Stimulated activated CD8-positive, alpha-beta memory T cell treated with anti-CD3 and anti-CD28 coated beads, Interleukin-12 subunit alpha, Interleukin-12 subunit beta, amount 100 ng/mL, for 24 hours (primary cell): ENCODE data around the gene OR2T27.
"Not testable (repeated sequence)": the region's sequence is repeated elsewhere in the genome, so short reads cannot be mapped to it uniquely, and the experiment has no call there.

Experiments
- DNase-seq: peaks from one replicate; pipeline ENCODE4 v3.0.0-alpha.2; 2020; ENCODE audit errors: extremely low read depth

Gene OR2T27

DNA sequence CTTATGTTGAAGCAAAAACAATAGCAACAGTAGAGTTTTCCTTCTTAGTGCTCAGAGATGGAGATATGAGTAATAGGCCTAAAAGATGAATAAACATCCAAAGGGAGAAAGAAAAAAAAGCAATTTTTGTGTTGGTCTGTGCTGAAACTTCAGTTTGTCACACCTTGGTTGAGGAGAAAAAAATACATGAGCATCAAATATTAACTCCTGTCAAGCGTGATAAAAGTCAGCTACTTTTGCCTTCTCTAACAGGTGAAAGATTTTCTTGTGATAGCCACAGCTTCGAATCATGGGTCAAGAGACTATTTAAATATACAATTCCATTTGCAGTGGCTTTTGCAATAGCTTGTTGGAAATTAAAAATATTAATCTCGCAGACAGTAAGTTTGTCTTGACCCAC, 14.4 kb downstream of the OR2T27 start:
- not testable (repeated sequence) for DNase-seq

DNA sequence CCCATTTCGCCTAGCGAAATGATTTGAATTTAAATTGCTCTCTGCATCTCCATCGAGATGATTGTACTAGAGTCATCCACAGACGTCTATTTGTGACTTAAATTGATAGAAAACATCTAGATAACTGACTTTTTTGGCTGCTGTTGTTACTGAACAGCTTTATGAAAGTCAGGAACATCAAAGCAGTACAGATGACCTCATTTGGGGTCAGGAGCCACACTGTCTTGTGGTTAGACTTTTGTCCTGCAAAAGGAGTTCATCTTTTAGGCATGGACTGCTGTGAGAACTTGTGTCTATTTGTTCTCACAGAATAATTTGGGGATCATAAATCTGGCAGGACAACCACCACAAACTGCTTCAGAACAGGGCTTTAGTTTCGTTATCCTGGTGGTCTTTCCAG, 15.7 kb downstream of the OR2T27 start:
- DNase-seq: not testable (repeated sequence)

DNA sequence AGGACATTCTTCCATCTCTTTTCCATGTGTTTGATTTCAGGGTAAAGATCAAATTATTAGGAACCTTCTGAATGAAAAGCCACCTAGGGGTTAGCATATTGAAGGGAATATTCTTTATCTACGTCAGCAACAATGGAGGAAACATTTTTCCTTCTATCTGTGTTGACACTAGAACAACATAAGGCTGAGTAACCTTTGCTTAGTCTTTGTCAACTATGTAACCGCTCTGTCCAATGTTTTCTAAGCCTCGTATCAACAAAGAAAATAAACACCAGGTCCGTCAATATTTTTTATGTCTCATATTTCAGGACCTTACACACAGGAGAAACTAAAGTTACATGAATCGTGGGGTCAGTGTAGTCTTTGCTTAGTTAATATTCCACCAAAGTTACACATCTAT, 18.7 kb downstream of the OR2T27 start:
- DNase-seq: not testable (repeated sequence)

DNA sequence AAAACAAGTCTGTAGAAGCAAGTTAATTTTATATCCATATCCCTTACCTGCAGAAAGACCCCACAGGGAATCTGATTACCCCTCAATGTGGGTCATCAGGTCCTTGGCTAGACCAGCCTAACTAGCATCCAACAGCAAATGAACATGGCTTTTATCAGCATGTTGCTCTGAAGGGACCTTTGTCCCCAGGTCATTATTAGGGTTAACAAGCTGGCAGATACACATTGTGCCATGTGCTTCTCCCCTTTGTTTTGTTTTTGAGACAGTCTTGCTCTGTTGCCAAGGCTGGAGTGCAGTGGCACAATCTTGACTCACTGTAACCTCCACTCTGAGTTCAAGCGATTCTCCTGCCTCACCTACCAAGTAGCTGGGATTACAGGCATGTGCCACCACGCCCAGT, 20.3 kb downstream of the OR2T27 start, which contains the start of gene OR2T11:
Gene OR2T11, minus strand, starts transcription at position 101 of the 400 bp plus-strand sequence. CDS start 7,963 bp downstream, outside the sequence.
- DNase-seq: not testable (repeated sequence)

DNA sequence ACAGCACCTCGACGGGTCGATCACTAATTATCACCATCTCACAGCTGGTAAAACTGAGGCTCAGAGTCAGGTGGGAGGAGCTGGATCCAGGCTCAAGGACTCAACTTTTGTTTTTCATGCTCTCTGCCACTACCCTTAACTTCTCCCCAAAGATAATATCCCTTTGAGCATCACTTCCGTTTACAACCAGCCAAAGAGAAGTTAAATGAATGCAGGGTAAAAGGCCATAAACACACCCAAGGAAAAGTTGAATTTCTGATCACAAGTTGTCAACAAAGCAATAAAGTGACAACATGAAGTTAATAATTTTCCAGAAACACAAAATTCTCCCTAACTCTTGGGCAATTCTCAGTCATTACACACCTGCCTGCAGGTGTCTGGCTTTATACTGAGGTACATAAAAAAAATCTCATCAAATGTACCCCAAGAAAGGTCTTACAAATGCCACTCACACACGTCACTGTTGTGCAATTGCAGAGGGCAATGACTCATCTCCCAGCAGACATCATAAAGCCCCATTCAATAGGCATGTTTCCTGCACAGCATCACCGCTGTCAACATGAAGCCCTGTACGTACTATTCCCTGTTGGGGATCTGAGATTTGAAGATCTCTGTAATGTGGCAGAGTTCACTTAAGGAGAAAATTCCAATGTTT, 23.8 kb downstream of the OR2T27 start:
- DNase-seq: no peak

DNA sequence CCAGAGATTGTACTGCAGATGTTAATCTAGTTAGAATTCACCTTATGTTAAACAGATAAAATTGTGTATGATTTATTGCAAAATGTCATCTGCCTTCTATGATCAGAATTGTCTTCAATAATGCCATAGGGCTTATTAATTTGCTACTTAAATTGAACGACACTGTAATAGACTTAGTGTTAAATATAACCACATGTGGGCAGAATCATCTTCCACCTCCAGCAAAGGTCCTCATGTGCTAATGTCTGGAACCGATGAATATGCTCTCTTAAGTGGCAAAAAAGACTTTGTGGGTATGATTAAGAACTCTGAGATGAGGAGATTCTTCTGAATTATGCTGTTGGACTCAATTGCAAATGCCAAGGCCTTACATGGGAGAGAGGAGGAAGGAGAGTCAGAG, 24.8 kb downstream of the OR2T27 start:
- no peak for DNase-seq

DNA sequence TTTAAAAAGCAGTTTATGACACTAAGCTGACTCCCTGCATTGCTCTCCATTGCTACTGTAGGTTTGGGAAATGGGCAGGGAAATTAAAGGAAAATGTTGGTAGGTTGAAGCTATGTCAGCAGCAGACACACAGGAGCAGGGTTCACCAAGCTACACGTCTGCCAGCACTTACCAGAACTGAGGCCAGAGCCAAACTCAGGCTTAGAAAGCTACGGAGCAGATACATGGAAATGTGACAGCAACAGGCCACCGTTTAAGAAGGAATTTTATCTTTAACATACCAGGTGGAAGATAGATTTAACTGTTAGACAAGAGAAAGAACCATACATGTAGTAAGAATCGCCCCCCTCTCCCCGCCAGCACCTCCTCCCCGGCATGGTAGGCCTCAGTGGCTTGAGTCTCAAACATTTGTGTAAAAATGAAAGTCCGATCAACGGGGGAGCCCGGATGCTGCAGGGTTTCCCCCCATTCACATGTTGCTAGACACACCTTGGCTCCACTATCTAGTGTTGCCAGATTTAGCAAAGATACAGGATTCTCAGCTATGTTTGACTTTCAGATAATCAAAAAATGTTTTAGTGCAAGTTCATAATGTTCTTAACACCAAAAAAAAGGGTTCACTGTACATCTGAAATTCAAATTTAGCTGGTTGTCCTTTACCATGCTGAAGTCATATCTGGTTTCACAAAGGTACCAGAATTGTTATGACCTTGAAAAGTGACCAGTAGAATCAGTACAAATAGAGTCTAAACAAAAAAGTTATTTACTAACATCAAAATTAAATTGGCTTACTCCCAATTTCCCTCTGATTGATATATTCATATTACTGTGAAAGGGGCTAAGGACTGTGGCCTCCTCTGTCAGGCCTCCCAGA, 27.1 kb downstream of the OR2T27 start:
- no peak for DNase-seq

DNA sequence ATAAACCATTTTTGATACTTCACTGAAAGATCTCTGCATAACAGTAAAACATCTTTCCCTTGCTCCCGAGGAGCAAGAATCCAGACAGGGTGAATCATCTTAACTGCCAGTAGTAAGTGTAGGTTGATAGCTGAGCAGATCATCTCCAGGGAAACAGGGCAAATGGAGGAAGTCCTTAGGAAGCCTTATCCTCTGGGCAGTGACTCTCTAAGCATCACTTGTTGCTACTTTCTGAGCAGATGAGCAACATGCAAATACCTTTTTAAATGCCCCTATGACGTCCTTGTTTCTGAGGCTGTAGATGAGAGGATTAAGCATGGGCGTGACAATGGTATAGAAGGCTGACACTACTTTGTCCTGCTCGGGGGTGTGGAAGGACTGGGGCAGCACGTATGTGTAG, 29.4 kb downstream of the OR2T27 start:
- no peak for DNase-seq

DNA sequence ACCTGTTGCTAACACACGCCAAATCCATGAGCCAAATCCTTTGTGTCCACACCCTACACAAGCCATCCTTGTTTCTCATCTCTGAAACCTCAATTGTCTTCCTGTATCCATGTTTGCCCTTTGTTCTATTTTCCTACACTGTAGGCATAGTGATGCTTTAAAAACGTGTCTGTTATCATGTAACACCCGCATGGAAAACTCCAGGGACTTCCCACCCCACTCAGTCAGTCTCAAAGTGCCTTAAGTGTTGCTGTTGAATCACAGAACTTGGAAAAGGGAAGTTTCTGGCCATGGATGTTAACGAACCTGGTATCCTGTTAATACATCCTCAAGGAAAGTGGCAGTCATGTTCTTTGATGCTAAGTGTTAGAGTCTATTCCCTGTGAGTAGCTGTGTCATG, 30.2 kb downstream of the OR2T27 start:
- DNase-seq: no peak

DNA sequence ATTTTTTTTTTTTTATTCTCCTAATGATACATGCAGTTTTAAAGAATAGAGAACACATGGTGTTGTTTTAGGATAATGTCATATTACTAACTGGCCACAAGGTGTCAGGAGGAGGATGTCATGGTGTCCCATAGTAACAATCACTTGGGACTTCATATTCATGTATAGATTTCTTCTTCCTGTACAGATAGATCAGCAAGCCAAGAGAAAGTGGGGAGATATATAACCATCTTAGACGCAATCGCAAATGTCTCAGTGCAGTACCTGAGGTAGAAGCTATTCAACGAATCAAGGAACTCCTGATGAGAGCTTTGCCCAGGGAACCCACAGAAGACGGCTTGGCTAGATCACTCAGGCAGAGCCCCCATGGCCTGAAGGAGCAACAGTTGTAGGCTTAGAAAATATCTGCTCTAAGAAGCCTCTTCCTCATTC, 32.7 kb downstream of the OR2T27 start:
- DNase-seq: no peak

DNA sequence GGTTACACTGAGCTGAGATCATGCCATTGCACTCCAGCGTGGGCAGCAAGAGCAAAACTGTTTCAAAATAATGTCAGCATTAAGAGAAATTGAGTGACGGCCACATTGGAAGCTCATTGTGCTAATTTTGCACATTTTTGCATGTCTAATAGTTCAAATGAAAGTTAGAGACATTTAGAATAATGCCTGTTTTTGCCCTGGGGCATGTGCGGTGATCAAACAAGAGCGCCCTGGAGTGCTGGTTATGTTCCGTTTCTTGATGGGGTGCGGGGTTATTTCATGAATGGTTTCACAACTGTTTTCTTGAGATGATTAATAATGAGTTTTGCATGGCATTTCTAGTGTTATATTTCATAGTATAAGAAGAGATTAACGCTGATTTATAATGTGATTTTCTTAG, 33.6 kb downstream of the OR2T27 start:
- no peak for DNase-seq

DNA sequence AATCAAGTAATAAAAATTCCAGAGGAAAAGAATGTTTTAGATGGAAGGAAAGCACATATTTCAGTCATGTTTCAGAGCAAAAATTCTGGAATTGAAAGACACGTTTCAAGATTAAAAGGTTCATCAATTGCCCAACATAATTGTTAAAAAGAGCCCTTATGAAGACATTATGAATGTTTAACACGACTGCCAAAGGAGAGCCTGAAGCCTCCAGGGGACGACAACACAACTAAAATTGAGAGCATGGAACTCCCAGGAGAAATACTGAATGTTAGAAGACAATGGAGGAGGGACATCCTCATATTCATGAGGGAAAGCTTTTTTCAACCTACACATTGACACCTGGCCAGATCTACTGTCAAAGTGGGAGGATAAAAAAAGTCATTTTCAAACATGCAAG, 36.5 kb downstream of the OR2T27 start:
- DNase-seq: no peak

DNA sequence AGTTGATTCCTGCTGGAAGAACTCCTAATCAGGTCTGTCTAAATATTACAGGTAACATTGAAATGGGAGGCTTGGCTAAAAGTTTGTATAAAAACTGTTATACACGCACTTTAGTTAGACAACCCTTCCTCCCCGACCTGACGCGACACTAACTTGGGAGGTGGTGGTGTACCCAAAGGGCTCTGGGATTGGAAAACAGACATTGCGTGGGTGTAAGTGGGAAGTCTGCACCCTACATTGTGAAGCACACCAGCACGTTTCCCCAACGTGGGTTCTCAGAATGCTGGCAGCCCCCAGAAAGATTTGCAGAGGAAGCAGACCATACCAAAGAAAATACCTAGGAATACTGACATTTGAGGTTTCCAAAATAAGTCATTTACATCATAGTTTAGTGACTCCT, 37.2 kb downstream of the OR2T27 start:
- no peak for DNase-seq

DNA sequence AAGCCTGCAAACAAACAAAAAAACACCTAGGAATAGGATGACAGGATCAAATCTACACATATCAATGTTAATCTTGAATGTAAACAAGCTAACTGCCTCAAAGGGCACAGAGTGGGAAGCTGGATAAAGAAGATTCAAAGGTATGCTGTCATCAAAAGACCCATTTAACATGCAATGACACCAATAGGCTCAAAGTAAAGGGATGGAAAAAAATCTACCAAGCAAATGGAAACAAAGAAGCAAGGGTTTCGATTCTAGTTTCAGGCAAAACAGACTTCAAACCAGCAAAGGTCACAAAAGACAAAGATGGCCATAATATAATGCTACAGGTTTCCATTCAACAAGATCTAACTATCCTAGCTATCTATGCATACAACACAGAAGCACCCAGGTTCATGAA, 41.6 kb downstream of the OR2T27 start:
- DNase-seq: no peak

DNA sequence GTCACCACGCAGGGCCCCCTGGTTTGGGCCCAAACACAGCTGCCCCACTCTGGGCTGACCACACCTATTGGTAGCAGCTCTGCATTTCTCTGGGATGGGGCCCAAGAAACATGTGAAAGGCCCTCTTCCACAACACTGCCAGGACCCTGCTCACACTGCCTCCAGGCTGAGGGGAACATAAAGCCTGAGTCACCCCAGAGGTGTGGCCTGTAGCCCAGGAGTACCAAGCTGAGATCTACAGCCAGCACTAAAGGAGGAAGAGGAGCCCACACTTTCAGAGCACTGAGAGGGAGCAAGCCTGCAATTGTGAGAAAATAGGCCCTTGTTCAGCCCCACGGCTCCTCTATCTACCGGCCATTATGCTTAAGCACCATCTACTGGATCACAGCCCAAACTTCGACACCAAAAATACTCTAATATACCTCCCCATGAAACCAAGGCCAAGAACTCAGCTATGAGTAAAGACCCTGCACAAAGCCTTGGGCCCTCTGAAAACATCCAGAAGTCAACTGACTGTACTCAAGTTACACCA, 43.4 kb downstream of the OR2T27 start:
- DNase-seq: no peak

DNA sequence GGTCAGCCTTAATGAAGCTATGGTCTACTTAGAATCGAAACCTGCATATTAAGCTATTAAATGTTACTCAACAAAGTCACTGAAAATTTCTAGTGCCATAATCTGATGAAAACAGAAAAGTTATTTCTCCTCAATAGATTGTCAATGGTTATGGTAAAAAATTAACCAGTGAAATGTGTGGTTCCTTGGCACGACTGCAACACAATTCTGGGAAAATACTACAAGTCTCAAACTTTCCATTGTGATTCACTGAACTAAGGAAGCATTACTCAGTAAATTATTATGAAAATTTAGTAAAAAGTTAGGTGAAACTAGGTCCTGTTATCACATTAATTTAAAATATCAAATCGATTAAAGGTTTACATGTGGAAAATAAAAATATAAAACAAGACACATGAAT, 45.0 kb downstream of the OR2T27 start:
- no peak for DNase-seq
